IPS DF 19.7 (cell line): ENCODE results near the gene NOL6.
A peak's percentile ranks its signal among the peaks of the same experiment; 100 is the strongest.
"Not testable (repeated sequence)": the region's sequence is repeated elsewhere in the genome, so short reads cannot be mapped to it uniquely, and the experiment has no call there.

Experiments
- DNase-seq: peaks from one replicate; pipeline ENCODE4 v3.0.0-alpha.2; 2013; ENCODE audit warnings: low read depth, low spot score

NOL6 gene, protein sequence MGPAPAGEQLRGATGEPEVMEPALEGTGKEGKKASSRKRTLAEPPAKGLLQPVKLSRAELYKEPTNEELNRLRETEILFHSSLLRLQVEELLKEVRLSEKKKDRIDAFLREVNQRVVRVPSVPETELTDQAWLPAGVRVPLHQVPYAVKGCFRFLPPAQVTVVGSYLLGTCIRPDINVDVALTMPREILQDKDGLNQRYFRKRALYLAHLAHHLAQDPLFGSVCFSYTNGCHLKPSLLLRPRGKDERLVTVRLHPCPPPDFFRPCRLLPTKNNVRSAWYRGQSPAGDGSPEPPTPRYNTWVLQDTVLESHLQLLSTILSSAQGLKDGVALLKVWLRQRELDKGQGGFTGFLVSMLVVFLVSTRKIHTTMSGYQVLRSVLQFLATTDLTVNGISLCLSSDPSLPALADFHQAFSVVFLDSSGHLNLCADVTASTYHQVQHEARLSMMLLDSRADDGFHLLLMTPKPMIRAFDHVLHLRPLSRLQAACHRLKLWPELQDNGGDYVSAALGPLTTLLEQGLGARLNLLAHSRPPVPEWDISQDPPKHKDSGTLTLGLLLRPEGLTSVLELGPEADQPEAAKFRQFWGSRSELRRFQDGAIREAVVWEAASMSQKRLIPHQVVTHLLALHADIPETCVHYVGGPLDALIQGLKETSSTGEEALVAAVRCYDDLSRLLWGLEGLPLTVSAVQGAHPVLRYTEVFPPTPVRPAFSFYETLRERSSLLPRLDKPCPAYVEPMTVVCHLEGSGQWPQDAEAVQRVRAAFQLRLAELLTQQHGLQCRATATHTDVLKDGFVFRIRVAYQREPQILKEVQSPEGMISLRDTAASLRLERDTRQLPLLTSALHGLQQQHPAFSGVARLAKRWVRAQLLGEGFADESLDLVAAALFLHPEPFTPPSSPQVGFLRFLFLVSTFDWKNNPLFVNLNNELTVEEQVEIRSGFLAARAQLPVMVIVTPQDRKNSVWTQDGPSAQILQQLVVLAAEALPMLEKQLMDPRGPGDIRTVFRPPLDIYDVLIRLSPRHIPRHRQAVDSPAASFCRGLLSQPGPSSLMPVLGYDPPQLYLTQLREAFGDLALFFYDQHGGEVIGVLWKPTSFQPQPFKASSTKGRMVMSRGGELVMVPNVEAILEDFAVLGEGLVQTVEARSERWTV

DNA sequence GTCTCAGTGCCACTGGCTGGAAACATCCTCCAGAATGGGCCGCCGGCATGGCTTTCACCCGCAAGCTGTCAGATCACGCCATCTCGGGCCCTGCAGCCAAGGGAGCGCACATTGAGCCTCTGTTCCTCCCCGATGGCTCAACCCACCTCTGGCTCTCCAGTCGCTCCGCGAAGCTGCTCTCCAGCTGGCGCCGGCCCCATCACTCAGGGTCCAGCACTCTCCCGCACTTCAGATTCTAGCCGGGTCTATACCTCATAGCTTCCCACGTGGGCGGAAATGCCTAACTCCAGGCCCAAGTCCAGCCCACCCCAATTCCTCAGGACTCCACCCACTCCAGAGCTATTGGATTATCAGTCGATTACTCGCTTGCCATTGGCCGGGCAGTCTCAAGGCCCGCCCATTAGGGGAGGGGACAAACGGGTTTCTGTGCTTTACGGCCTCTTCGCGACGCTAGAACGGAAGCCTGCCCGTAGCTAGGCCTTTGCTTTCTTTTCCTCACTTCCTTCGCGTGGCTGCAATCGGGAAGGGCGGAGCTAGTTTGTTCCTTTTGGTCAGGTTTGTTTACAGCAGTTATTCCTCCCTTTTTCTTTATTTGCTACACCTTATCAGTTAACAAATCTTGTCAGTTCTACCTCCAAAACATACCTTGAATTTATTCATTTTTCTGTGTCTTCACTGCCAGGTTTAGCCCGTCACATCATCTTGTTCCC, at the start of gene NOL6:
Gene NOL6, minus strand, starts transcription at position 282 of the 710 bp plus-strand sequence. Its CDS starts 82 bp downstream, at position 200.
- peak; percentile 92 for DNase-seq

DNA sequence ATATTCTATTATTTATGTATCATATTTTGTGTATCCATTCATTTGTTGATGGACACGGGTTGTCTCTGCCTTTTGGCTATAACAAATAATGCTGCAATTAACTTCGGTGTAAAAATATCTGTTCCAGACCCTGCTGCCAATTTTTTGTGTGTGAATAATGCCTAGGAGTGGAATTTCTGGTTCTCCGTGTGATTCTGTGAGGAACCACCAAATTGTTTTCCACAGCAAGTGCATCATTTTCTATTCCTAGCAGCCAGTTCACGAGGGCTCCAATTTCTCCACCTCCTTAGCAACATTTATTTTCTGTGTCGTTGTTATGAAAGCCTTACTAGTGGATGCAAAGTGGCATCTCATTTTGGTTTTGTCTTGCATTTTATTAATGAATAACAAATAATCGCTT, 48.1 kb upstream of the NOL6 start:
- not testable (repeated sequence) for DNase-seq

DNA sequence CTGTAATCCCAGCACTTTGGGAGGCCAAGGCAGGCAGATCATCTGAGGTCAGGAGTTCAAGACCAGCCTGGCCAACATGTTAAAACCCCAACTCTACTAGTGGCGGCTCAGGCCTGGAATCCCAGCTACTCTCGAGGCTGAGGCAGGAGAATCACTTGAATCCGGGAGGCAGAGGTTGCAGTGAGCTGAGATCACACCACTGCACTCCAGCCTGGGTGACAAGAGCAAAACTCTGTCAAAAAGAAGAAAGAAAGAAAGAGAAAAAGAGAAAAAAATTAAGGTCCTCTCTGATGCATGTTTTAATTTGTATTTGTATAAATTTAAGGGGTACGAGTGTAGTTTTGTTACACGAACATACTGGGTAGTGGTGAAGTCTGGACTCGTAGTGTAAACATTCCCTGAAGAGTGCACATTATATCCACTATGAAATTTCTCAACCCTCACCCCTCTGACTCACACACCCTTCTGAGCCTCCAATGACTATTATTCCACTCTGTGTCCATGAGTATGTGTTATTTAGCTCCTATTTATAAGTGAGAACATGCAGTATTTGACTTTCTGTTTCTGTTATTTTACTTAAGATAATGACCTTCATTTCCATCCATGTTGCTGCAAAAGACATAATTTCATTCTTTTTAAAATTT, 44.3 kb upstream of the NOL6 start:
- not testable (repeated sequence) for DNase-seq

DNA sequence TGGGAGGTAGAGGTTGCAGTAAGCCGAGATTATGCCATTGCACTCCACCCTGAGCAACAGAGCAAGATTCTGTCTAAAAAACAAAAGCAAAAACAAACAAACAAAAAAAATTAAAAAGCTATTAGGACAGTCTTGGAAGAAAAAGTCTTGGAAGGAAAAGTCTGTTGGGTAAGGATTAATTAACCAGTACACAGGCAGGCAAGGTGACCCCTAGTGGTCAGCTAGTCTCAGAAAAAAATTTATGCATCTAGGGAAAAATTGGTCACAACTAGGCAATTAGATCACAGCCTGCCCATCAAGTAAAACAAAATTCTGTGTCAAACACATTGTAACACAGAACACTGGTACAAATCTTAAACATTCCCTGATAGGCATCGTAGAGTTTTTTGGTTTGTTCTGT, 43.6 kb upstream of the NOL6 start:
- no peak for DNase-seq

DNA sequence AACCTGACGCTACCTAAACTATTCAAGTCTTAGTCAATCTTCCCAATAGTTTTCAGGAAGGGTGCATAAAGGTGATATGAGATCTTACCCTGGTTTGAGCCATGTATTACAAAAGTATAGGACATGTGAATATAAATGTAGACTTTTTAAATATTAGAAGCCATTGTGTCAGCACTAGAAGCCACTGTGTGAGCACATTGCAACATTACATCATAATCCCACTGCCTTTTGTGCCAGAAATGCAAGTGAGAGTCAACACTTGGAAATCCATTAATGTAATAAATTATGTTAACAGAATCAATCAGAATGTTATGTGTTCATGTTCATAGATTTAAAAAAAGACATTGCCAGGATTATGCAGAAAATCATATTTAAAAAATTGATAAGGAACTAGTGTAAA, 42.7 kb upstream of the NOL6 start:
- DNase-seq: not testable (repeated sequence)

DNA sequence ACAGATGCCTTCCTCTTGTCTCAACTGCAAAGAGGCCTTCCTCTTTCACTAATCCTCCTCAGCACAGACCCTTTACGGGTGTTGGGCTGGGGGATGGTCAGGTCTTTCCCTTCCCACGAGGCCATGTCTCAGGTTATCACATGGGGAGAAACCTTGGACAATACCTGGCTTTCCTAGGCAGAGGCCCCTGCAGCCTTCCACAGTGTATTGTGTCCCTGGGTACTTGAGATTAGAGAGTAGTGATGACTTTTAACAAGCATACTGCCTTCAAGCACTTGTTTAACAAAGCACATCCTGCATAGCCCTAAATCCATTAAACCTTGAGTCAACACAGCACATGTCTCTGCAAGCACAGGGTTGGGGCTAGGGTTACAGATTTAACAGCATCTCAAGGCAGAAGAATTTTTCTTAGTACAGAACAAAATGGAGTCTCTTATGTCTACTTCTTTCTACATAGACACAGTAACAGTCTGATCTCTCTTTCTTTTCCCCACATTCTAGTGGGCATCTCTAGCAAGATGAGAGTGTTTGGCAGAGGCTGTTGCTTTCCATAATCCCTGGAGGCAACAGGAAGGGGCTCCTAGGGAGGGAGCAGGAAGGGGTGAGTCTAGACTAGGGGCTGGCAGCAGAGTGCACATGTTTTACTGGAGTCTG, 41.7 kb upstream of the NOL6 start:
- not testable (repeated sequence) for DNase-seq

DNA sequence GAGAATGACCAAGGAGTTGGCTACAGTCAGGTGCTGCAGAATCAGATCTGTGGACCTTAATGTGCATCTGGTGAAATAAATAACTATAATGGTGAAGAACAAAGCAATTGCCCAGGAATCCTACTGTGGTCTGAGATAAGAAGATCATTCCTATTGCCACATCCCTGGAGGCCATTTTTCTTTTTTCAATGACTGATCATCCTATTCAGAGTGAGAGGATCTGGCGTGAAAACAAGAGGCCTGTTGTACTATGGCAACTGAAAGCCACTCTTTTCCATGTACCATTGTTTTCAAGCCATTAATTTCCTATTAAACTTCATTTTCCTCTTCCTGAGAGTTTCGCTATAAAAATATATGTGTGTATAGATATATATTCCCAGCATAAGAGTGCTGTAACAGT, 38.8 kb upstream of the NOL6 start:
- not testable (repeated sequence) for DNase-seq

DNA sequence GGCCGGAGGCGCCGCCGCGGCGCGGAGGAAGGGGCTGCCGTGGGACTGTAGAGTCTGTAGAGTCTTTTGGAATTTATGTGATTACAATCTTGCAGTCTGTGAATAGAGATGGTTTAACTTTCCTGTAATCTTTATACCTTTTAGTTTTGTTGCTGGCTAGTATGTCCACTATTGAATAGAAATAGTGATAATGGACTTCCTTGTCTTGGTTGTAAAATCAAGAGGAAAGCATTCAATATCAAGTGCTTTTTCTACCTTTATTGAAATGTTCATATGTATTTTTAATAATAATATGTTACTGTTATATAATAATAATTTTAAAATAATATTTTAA, 37.4 kb upstream of the NOL6 start:
- DNase-seq: not testable (repeated sequence)

DNA sequence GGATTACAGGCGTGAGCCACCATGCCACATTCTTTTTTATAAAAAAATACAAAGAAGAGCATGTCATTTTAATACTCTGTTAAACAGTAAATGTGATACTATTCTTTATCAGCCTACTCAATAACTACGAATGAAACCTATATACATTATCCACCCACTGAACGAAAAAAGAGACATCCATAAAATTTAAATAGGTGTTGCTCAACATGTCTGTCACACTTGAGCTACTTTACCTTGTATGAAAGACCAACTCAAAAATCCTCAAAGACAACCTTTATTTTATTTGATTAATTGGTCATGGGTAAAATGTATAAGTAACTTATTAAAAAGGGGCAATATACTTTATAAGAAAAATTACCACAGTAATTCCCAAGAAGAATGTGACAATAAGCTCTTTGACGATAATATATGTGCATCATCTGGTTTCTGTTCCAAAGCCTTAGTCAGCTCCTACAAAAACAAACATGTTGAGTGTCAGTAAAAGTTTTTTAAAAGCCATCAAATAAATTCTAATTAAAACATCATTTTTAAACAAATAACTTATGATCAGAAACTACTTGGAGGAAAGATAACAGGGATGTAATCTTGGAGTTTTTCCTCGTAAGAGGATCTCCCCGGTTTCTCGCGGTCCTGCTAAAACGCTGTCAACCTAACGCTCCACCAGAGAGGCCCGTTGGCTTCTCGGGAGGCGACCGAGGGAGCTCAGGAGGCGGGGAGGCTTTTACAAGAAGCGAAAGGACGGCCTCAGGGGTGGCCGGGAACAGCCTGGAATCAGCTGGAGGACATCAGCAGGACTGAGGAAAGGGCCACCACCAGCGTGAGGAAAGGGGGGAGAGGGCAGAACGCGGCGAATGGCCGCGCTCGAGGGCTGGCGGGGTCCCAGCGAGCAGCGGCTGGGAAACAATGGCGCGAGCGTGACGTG, 36.8 kb upstream of the NOL6 start:
- DNase-seq: no peak

DNA sequence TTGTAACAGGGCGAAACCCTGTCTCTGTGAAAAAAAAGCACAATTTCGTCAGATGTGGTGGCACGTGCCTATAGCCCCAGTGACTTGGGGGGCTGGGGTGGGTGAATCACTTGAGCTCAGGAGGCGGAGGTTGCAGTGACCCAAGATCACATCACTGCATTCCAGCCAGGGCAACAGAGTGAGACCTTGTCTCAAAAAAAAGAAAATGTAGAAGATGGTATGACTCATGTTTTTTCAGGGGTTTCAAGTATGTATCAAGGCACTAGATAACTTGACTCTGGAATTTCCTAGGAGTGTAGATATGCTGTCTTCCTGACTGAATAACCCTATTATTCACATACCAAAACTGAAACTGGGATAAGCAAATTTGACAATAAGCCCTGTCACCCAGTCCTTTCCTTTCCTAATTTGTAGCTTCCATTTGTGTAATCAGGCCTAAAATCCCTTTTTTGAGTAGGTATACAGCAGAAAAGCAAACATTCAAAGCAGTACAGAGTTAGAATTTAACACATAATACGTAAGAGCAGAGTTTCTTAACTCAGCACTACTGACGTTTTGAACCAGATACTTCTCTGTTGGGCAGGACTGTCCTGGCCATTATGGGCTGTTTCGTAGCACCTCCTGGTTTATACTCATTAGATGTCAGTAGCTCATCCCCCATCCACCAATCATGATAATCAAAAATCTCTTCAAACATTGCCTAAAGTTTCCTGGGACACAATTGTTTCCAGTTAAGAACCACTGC, 33.1 kb upstream of the NOL6 start:
- DNase-seq: no peak

DNA sequence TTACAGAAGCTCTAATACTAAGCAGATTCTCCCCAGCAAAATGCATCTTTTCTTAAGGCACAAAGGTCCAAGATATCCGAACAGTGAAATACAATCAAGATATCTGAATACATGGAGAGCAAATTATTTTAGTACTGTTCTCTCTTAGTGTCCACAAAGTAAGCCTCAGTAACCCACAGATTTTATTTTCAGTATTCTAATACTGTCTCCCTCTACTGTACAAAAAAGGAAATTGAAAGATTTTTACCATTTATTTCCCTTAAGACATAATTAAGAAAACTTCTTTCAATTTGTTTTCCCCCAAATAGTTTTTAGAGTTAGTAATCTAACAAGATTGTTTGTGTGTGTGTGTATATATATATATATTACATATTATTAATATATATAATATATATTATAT, 24.7 kb upstream of the NOL6 start:
- DNase-seq: no peak

DNA sequence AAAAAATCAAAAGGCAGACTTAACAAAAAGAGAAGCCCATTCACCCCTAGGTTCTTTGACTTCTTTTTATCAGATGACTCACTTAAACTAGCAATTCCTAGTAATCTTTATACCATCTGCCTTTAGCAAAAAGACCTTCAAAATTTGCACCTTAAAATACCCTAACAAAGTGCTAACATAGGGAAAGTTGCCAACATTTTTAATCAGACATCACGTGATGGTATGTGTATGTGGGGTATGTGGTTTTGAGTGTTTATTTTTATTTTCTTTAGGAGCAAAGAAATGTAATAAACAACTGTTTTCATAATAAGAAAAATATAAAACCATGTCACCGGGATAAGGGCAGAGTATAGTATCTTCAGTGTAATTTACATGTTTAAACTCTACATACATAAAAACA, 20.1 kb upstream of the NOL6 start:
- DNase-seq: not testable (repeated sequence)

DNA sequence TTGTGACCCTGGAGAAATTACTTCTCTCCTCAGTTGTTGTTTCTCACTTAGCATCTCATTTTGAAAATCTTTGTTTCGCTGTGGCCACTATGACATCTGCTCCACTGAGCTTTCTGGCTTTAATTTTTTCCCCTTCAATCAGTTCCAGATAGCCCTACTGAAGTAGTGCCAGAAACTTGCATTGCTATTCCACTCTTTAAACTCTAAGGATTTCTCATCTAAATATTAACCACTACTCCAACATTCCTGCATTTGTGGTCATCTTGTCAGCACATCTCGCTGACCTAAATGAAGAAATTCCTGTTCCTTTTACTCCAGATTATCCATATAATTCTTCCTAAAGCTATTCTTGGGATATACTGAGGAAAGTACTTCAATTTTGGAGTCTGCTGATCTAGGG, 15.3 kb upstream of the NOL6 start:
- DNase-seq: no peak

DNA sequence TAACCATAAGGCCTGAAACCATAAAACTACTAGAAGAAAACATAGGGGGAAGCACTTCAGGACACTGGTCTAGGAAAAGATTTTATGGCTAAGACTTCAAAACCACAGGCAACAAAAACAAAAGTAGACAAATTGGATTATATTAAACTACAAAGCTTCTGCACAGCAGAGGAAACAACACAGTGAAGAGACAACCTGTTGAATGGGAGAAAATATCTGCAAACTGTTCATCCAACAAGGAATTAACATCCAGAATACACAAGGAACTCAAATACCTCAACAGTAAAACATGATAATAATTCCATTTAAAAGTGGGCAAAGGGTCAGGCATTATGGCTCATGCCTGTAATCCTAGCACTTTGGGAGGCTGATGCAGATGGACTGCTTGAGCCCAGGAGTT, 11.6 kb upstream of the NOL6 start:
- not testable (repeated sequence) for DNase-seq

DNA sequence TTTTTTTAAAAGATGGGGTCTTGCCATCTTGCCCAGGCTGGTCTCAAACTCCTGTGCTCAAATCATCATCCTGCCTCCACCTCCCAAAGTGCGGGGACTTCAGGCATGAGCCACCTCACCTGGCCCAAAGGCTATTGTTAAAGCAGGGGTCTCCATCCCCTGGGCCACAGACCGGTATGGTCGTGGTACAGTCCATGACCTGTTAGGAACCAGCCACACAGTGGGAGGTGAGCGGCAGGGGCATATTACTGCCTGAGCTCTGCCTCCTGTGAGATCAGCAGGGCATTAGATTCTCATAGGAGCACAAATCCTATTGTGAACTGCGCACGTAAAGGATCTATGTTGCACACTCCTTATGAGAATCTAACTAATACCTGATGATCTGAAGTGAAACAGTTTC, 7.3 kb upstream of the NOL6 start:
- no peak for DNase-seq

DNA sequence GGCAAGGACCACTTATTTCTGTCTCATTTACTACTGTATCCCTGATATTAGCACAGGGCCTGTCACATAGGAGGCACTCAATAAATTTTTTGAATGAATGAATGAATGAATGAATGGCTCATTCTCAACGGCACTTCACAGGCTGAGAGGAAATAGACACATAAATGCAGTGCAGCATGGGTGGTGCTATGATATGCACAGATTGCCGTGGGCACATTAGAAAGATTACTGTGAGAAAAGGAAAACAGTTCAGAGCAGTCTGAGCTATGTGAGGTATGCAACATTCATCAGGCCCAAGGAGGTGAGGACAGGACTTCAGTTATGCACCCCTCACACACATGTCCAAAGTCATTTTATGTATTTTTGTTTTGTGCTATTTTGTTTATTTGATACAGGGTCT, 6.4 kb upstream of the NOL6 start:
- DNase-seq: no peak

DNA sequence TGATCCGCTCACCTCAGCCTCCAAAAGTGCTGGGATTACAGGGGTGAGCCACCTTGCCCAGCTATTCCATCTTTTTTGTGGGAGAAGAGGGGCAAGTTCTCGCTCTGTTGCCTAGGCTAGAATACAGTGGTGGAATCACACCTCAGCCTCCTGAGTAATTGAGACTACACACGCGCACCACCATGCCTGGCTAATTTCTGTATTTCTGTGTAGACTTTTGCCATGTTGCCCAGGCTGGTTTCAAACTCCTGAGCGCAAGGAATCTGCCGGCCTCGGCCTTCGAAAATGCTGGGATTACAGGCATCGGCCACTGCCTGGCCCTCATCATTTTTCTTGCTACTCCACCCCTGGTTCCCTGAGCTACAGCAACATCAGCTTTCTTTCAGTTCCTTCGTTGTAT, 2.8 kb upstream of the NOL6 start:
- DNase-seq: no peak

DNA sequence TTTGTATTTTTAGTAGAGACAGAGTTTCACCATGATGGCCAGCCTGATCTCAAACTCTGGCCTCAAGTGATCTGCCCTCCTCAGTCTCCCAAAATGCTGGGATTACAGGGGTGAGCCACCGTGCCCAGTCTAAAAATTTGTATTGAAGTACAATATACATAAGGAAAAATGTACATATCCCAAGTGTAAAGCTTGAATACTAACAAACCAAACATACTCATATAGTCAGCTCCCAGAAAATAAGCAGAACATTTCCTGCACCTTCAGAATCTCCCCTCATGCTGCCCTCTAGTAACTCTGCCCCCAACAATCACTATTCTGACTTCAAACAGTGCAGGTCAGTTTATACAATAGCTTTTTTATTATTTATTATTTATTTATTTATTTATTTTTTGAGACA, 1.6 kb upstream of the NOL6 start:
- no peak for DNase-seq
